Stimulated activated CD4-positive, alpha-beta T cell treated with anti-CD3 and anti-CD28 coated beads, Interleukin-2, amount 100 ng/mL, for 4 hours (primary cell): ENCODE data around the gene COX7A2L.
"Not testable (repeated sequence)": the region's sequence is repeated elsewhere in the genome, so short reads cannot be mapped to it uniquely, and the experiment has no call there.

Experiments used
- DNase-seq: peaks from one replicate; pipeline ENCODE4 v3.0.0-alpha.2; 2020; ENCODE audit warnings: low read depth

Gene COX7A2L

DNA sequence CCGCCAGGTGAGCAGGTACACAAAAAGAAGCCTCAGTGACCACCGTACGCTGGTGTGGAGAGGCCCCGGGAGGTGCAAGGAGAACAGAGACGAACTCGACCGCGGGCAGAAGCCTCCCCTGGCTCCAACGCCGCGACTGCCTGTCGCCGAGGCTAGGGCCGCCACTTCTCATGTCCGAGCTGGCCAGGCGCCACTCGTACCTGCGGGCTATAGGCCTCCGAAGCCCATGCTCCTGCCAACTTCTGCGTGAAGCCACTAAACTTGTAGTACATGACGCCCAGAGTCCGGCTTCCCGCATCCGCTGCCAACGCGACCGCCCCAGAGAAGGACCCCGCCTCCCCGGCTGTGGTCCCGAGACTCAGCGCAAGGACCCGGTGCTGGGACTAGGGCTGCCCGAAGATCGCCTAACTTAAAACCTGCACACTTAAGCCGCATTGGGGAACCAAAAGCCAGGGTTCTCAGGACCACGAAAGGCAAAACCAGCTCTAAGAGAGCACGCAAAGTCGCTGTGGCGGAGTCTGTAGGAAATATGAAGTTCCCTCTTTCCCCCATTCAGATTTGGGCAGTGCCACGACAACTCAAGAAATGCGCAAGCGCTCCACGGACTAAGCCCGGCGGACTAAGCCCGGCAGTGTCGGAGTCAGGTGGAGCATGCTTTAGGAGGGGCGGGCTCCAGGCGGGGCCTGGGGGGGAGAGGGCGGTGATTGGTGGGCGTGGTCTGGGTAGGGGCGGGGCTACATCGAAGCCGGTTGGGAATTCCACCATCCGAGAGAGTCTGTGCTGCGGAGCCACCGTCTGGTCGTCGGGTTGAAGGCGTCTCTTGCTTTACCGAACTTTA is at the start of gene COX7A2L:
Gene COX7A2L, minus strand, starts transcription at position 328 of the 838 bp plus-strand sequence. Its CDS starts 56 bp downstream, at position 272.
- peak; percentile 95 for DNase-seq

DNA sequence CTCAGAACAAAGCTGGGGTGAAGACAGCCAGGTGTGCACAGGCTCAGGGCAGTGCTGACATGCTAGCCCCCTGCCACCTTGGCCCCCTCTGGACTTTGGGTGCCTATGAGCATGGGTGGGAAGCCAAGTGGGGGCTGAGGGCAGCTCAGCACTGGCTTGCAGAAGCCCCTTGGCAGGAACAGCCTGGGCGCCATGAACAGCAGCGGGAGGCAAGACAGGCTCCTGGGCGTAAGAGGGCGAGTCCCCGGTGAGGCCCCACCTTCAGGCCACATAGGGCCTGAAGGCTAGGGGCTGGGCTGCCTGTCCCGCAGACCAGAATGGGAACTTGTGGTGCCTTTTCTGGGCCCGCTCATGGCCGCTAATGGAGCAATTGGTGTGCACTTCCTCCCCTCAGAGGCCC is 47.0 kb upstream of the COX7A2L start:
- no peak for DNase-seq

DNA sequence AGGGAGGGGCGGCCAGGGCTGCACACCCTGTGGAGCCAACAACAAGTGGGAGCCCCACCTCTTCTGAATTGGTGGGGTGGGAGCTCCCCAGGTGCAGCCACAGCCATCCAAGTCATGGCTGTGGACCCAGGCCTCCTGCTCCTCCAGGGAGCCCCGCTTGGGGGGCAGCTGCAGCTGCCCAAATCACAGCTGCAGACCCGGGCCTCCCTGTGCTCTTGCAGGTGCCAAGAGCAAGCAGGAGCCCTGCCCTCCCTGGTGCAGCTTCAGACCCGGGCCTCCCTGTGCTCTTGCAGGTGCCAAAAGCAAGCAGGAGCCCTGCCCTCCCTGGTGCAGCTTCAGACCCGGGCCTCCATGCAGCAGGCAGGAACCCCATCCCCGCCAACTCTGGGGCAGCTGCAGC is 46.5 kb upstream of the COX7A2L start:
- no peak for DNase-seq

GRCh38 chr2:42404676-42405075 is 43.7 kb upstream of the COX7A2L start:
- DNase-seq: no peak

- no peak for DNase-seq
Observed at GRCh38 chr2:42401773-42402172, 40.8 kb upstream of the COX7A2L start.

DNA sequence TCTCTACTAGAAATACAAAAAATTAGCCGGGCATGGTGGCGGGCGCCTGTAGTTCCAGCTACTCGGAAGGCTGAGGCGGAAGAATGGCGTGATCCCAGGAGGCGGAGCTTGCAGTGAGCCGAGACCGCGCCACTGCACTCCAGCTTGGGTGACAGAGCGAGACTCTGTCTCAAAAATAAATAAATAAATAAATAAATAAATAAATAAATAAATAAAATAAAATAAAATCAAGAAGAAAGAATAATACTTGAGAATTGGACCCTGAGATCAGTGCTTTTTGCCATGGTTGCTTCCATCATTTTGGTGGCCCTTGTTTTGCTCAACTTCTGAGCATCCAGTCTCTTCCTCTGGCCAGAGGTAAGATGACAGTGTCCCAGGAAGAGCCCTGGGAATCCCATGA is 37.0 kb upstream of the COX7A2L start:
- not testable (repeated sequence) for DNase-seq

DNA sequence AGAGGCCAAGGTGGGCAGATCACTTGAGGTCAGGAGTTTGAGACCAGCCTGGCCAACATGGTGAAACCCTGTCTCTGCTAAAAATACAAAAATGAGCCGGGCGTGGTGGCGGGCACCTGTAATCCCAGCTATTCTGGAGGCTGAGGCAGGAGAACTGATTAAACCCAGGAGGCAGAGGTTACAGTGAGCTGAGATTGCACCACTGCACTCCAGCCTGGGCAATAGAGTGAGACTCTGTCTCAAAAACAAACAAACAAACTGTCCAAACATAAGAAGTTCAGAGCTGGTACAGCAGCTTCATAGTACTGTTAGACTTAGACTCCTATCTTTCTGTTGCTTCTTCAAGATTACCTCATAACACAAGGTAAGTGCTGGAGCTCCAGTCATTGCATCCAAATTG is 32.3 kb upstream of the COX7A2L start:
- not testable (repeated sequence) for DNase-seq

DNA sequence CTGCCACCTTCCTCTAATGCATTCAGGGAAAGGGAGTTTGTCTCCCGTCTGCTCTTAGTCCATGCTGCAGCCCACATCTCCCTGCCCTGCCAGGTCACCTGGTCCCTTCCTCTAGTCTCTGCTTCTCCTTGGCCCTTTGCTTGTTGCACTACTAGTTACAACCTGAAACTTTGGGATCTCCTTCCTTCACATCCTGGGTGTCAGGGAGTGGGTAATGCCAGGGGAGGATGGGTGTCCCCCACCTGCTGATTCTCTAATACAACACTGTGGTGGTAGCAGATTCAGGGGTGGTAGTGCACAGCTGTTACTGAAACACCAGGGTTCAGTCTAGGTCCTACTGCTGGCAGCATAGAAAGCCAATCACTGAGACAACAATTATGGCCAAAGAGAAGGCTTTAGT is 31.2 kb upstream of the COX7A2L start:
- DNase-seq: no peak

DNA sequence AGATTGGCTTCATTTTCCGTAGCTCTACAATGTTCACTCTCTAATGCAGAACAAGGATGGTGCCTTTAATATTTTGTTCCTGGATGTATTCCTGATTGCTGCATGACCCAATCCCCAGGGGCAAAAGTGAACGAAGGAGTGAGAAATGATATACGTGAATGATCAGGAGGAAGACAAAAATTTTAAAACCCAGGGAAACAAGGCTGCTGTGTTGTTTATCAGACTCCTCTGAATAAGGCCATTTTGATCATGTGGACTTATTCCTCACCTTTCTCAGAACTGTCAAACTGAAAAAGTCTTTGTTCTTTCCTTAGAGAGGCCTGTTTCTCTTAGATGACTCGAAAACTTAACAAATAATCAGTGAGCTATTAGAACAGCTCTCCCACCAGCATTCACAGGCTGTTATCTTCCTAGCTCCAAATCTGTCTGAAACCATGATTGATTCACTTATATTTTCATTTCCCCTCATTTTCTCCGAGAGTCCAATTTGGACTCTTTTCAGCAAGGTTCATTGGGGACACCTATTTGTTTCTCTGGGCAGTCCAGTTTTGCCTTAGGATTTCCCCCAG is 29.5 kb upstream of the COX7A2L start:
- no peak for DNase-seq

GRCh38 chr2:42386682-42387081 is 25.7 kb upstream of the COX7A2L start:
- no peak for DNase-seq

DNA sequence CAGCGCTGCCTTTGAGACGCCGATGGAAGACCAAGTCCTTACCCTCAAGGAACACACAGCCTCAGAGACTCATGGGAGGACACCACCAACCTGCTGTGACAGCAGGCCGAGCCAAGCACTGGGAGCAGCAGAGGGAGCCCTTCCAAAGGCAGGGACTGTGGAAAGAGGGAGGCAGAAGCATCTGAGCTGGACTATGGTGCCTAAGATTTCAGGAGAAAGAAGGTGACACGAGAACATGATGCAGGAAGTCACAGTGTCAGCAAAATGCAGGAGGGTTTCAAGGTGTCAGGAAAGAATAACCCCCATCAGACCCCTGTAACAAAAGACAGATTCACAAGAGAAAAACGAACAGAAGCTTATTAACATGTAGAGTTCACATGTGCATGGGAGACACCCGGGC is 24.2 kb upstream of the COX7A2L start:
- no peak for DNase-seq

DNA sequence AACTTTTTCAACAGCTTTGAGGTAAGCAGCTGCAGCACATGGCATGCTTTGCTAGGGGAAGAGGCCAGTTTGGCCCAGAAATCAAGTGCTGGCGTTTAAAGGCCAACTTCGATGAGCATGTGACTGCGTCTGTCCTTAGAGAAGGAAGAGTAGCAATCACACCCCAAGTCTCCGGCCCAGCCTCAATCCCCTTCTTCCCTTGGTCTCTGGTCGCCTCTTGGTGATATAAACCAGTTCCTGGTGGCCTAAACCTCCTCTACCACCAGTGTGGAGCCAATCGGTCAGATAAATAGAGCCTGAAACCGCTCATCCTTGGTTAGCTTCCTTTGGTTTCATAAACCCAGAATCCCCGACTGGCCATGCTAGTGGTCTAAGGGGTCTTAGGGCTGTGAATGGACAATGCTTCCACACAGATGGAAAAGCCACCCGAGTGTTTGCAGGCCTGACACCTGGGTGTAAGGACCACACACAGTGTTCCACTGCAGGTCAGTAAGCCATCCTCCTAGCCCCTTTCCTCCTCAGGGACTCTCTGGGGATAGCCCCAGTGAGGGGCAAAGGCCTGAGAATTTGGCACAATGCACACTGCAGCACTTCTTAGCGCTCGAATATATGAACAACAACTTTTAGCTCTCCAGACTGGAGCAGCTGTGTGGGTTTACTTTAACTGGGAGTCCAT is 23.0 kb upstream of the COX7A2L start:
- no peak for DNase-seq

DNA sequence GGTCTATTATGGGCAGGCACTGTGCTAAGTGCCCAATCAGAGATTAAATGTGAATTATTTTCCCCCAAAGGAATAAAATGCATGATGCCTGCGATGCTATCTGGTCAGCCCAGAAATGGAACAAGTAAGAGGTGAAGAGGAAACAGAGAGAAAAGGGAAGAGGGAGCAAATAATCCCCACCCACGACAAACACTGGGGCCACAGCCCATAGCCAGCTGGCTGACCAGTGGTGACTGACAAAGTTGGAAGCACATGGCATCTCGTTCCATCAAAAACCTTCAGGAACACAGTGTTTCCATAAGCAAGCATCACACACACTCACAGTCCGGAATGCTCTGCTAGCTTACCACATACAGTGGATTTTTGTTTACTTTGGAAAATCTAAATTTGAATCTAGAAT is 21.1 kb upstream of the COX7A2L start:
- no peak for DNase-seq

DNA sequence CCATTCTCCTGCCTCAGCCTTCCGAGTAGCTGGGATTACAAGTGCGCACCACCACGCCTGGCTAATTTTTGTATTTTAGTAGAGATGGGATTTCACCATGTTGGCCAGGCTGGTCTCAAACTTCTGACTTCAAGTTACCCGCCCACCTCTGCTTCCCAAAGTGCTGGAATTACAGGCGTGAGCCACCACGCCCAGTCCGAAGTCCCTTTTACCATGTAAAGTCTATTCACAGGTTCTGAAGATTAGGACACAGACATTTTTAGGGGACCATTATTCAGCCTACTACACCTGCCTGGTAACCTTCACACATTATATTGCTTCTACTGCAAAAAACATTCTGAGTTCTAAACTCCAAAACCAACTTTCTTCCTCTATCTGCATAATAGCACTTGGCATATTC is 19.0 kb upstream of the COX7A2L start:
- not testable (repeated sequence) for DNase-seq

DNA sequence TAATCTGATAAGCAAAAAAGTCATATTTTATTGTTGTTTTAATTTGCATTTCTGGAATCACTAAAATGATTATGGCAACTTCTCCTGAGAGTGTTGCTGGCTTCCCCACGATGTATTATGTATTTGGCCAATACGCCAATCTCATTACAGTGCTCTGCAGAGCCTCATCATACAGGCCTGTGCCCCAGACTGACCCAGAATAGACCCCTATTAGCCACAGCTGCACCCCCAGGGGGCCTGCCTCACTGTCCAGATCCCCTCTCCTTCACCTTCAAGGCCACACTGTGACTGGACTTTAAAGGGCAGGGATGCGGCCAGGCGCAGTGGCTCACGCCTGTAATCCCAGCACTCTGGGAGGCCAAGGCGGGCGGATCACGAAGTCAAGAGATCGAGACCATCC is 17.4 kb upstream of the COX7A2L start:
- no peak for DNase-seq

- no peak for DNase-seq
Observed at GRCh38 chr2:42376758-42377157, 15.7 kb upstream of the COX7A2L start.

- no peak for DNase-seq
Observed at GRCh38 chr2:42372474-42373200, 11.6 kb upstream of the COX7A2L start.

DNA sequence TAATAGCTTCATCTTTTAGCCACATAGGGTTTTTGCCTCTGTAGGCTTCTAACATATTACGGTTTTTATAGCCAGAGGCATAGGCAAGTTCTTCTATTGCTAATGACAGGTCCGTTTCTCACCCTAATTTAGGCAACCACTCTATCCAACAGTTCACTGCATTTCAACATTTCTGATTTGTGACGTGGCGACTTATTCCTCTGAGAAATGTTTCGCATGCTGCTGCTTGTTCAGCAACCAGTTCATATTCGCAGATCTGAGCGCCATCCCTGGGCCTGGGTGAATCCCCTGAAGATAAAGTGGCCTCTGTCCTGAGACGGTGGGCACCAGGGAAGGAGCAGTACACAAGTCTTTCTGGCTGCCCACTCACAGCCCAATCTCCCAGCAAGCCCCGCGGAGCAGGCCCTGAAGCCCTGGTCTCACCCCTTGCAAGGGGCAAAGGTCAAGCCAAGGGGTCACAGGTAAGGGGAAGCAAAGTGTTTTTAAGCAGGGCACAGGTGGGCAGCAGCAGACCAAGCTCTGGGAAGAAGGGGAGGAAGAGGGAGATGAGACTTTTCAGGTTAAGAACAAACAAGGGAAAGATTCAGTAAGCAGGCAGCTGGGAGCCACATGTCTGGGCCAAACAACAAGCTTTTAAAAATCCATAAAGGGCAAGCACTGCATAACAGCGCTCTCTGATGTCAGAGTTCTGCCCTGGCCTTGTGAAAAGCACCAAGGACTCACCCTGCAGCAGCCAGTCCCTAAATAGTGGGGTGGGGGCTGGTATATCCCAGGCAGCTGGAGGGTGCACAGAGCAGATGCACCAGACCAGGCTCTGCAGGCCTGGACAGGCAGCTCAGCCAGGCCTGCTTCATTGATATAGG is 10.8 kb upstream of the COX7A2L start:
- no peak for DNase-seq

DNA sequence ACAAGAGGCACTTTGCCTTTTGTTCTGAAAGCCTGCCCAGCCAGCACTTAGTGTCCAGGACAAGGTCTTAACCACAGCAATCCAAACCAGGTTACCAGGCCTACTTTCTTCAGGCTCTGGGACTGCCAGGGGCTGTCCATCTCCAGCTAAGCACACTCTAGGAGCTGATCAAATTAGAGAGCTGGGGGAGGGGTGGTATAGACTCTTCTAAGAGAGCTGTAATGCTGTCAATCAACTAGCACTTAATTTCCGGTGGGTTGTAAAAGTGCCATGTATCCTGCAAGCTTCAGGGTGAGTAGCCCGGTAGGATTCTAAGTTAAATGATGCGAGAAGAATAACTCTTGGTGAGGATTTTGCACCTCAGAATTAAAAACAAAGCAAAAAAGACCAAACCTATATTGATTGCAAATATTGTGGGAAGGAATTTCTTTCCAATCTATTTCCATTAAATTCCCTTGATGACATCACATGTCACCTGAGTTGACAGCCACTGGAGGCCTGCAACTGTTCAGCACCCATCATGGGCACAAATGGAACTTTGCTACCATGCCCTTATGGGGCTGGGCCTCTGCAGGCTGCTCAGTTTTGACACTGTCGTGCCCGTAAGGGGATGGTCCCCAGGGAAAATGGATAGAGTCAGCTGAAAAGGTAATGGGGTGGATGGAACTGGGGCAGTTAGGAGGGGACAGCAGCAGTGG is 8.7 kb upstream of the COX7A2L start:
- DNase-seq: no peak

DNA sequence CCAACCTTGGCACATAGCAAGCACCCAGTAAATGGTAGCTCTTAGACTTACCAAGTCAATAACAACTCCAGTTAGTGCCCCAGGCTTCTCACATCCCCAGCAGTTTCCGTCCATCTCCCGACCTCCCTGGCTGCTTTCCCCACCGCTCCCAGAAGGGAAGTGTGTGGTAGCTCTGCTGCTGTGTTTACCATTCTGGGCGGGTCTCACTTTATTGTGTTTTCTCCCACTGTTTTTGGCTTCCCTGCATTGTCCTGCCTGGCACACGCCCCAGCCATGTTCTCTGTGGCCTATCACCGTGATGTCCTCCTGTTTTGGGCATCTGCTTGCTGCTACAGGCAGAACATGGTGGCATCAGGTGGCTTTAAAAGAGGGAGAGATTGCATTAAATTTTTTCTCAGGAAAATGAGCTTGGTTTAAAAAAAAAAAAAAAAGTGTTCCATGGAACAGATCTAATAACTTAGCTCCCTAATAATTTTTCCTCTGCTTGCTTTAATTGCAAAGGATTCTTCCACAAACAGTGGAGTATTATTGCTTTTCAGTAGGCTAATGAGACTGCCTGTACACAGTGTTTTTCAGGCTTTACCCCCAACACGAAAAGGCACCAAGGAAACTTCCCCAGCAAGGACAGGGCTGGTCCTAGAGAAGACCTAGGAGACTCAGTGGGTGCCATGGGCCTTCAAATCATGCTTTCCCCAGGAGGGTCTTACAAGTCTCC is 8.0 kb upstream of the COX7A2L start:
- DNase-seq: no peak
